Hepatic stellate cell (primary cell): Measurements from ENCODE around the gene KCNJ2.
A peak's percentile ranks its signal among the peaks of the same experiment; 100 is the strongest.

ENCODE experiments used
- DNase-seq: peaks from one replicate; pipeline ENCODE4 v3.0.0; 2011; ENCODE audit warnings: low spot score

The KCNJ2 gene

DNA sequence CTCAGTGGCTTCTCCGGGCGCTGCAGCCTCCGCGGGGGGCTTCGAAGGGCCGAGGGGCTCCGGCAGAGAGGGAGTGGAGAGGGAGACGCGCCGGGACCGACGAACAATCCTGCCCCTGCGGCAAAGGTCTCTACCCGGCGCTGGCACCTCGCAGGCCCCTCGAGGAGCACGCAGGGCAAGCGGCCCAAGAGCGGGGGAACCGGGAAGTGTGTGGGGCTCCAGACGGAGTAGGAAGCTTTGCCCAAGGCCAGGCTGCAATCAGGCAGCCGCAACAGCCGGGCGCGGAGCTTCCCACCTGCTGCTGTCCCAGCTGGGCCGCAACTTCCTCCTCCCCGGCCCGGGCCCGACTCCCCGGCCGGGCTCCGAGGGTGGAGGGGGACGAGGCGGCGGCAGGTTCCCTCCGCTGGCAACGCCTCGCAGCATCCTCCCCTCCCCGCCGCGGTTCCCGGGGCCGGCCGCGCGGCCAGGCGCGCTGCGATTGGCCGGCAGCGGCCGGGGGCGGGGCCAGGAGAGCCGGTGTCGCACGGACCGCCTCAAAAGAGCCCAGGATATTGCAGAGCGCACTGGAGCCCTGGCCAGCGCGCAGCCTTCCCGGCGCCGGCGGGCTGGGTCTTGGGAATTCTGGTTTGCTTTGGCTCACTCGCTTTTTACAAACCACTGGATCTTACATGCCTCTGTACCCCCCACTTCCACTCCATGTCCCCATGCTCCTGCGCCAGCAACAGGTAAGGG, at the start of gene KCNJ2:
Gene KCNJ2 (plus strand): TSS at position 556 of the 732 bp plus-strand sequence. CDS start 5,508 bp downstream, outside the sequence.
- DNase-seq: peak; percentile 79

DNA sequence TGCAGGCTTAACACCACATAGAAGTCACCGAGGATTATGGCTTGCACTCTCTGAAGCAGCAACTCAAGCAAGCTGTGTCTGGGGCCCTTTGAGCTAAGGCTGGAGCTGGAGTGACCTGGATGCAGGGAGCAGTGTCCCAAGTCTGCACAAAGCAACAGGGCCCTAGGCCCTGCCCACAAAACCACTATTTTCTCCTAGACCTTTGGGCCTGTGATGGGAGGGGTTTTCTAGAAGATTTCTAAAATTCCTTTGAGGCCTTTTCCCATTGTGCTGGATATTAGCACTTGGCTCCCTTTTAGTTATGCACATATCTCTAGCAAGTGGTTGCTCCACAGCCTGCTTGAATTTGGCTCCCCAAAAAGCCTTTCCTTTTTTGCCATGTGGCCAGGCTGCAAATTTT, 49.8 kb upstream of the KCNJ2 start:
- DNase-seq: no peak

DNA sequence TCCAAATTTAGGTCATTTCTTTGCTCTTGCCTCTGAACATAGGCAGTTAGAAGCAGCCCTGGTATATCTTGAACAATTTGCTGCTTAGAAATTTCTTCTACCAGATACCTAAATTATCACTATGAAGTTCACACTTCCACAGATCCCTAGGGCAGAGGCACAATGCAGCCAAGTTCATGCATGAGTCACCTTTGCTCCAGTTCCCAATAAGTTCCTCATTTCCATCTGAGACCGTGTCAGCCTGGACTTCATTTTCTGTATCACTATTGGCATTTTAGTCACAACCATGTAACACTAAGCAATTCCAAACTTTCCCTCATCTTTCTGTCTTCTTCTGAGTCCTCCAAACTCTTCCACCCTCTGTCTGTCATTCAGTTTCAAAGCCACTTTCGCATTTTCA, 49.3 kb upstream of the KCNJ2 start:
- no peak for DNase-seq

DNA sequence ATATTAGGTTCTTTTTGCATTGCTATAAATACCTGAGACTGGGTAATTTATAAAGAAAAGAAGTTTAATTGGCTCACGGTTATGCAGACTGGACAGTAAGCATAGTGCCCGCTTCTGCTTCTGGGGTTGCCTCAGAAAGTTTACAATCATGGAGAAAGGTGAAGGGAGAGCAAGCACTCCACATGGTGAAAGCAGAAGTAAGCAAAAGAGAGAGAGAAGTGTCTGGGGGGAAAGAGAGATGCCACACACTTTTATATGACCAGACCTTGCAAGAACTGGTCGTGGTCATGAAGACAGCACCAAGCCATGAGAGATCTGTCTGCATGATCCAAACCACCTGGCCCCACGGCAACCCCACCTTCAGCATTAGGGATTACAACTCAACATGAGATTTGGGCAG, 48.9 kb upstream of the KCNJ2 start:
- DNase-seq: no peak

DNA sequence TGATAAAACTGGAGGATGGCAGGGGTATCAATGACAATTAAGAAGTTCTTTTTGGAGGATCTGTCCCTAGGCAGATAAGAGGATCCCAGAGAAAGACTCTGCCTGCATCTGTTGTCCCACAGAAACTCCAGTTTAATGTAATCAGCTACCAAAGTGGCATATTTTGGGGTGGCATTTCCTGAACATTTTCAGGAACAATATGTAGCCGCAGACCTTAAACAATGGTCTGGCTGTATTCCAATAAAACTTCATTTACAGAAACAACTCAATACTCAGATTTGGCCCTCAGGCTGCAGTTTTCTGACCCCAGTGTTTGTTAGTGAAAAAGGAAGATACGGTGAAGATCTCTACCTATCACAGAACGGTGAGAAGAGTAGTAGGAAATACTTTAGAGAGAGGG, 48.2 kb upstream of the KCNJ2 start:
- no peak for DNase-seq

DNA sequence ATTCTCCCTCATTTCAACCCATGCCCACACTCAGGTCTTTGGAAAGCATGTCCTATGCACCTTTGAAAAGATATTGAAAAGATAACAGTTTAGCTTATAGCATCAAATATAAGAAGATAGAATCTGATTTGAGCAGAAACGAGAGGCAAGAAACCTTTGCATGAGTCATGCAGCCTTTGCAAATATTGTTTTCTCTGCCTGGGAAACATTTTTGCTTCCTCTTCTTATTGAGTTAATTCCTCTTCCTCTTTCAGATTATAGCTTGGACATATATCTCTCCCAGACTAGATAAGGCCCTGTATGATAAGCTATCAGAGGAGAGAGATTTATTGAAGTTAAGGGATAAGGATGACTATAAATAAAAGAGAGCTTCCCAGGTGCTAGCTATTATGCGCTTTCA, 46.1 kb upstream of the KCNJ2 start:
- DNase-seq: no peak

DNA sequence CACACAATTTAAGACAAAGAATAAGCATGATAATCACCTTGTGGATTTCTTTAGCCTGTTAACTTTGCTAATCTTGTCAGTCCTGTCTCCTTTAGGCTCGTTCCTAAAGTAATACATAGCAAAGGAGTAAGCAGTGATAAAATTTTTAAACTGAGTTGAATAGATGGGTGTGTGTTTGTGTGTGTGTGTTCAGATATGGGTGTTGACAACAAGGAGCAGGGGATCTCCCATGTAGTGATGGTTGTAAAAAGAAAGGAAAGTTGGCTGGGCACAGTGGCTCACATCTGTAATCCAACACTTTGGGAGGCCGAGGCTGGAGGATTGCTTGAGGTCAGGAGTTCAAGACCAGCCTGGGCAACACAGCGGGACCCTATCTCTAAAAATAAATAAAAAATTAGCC, 44.6 kb upstream of the KCNJ2 start:
- no peak for DNase-seq

DNA sequence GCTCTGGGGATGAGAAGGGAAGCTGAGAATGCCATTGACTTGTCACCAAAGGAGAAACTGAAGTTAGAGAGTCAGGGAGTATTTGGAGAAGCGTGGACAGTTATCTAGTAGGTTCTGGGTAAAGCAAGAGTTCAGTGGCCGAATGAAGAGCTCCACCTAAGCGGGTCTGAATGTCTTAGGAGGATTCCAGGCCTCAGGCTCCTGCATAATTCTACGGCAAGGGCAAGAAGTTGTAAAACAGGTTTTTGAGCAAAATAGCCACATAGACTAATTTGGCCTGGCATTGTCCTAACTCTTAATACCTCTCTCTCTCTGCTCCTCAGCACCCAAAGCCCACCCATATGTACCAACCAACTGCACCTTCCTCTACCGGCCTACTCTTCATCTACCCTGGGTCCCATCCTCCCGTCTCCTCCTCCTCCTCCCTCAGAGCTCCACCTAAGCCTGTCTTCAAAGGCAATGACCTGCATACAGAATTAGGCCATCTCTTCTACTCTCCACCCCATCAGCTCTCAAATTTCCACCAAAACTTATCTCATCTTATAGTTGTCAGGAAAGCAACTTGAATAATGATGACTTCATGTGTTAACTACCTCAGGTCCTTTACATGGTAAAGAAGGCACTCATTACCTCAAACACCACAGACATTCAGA, 42.0 kb upstream of the KCNJ2 start:
- no peak for DNase-seq

DNA sequence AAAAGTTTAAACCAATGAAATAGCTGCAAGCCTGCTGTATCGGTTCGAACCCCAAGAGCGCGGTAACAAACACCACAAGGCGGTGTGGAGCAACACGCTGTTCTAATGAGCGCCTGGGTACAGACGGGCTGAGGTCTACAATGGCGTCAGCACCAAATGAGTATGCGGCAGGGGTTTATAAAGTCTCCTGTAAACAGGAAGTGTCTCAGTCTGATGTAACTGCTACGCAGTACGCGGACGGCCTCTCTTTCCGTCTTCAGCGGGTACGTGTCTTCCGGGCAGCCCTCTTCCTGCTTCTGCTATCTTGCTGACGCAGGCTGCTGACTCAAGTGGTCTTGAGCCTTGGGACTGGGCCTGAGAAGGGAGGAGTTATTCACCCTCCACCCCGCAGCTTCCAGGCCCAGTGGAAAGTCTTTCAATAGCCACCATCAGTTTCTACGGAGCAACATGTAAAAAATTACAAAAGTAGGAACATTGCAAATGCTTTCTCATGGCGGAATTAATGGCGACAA, 40.5 kb upstream of the KCNJ2 start:
- no peak for DNase-seq

DNA sequence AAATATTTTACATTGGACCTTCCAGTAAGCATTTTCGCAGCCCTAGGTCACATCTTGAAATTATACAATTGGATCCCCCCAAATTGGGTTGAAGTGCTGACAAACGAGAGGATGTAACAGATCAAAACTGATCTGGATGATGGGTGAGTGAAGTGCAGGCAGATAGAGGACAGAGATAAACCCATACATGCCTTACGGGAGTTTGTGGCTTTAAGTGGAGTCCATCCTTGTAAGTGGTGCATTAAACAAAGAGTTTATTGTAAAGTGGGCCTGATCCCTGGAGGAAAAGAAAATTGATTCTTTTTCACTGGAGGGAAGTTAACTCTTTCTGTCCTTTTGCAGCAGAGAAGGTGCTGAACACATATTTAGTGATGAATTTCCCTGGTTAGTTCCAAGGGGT, 39.0 kb upstream of the KCNJ2 start:
- DNase-seq: no peak

DNA sequence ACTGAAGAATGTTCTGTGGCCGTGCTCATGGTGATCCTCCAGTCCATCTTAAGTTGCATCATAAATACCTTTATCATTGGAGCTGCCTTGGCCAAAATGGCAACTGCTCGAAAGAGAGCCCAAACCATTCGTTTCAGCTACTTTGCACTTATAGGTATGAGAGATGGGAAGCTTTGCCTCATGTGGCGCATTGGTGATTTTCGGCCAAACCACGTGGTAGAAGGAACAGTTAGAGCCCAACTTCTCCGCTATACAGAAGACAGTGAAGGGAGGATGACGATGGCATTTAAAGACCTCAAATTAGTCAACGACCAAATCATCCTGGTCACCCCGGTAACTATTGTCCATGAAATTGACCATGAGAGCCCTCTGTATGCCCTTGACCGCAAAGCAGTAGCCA, 36.8 kb upstream of the KCNJ2 start:
- DNase-seq: no peak

DNA sequence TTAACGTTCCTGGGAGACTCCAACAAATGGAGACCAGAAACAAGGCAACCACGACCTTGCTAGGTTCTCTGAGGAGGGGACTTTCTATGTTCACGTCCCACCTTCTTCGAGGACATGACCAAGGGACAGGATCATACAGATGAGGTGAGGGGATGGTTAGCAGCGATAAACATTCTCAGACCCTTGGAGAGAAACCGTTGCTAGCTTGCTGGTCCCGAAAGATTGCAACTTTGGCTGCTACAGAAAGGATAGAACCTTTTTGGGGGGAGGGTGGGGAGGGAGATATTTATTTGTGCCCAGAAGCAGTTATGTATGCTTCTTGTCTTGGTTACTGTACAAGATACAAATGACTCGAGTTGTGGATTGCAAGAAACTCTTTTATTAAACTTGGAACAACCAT, 35.3 kb upstream of the KCNJ2 start:
- DNase-seq: no peak

DNA sequence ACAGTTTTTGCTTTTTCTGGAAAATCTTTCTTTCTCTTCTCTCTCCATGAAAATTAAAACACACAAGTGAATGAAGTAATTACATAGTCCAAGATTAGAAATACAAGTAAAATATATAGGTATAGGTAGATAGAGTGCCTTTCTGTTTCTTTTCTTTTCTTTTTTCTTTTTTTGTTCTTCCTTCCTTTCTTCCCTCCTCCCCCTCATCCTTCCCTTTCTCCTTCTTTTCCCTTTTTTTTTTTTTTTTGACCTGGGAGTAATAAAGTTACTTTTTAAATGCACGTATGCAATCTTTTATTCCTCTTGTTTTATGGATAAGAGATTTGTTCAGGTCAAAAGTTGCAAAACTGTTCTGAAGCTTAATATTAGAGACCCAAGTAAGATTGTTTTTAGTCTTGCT, 34.6 kb upstream of the KCNJ2 start:
- no peak for DNase-seq

DNA sequence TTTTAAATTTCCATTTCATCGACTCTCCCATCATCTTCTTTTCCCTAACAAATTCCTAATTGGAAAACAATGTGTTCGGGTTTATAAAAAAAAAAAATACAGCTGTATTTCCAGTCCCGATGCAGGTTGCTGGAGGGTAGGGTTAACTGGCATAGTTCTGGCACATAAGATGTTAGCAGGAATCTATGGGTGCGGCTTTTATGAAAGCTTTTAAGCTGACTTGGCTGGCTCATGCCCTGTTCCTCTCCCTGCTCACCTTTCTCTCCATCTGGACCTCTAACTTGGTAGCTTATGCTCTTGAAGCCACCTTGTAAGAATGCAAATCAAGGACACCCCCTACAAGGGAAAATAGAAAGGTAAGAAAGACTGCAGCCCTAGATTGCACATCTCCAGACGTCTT, 33.2 kb upstream of the KCNJ2 start:
- no peak for DNase-seq

DNA sequence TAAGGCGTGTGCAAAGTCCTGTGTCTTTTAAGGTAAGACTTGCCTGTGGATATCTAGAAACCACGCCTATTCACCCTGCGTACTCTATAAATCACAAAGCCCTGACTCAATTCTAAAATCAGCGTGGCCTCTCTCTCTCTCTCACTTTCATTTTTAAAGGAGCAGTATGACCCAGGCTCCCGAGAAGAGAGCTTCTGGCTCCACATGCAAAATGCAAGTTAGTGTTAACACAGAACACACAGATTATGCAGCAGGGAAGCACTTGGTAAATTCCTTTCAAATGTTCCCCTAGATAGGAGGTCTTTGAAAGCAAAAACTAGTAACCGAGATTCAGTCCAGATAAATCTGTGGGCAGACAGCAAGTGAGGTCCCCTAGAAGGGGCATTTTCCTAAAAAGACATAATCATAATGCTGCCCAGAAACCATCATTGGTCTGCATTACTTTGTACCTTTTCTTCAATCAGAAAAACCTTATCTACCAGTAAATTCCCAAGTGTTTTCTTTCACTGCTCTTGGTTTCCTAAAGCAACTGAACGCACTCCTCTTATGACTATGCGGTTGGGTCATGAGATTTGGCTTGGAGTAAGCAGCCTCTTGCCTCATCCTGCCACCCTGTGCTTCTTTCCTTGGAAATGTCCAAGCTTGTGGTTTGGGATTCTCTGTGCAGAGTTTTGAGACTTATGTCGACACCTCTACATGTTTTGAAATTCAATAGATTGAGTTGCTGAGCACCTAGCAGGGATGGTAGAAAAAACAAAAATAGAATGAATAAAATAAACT, 31.7 kb upstream of the KCNJ2 start:
- peak; percentile 69 for DNase-seq

DNA sequence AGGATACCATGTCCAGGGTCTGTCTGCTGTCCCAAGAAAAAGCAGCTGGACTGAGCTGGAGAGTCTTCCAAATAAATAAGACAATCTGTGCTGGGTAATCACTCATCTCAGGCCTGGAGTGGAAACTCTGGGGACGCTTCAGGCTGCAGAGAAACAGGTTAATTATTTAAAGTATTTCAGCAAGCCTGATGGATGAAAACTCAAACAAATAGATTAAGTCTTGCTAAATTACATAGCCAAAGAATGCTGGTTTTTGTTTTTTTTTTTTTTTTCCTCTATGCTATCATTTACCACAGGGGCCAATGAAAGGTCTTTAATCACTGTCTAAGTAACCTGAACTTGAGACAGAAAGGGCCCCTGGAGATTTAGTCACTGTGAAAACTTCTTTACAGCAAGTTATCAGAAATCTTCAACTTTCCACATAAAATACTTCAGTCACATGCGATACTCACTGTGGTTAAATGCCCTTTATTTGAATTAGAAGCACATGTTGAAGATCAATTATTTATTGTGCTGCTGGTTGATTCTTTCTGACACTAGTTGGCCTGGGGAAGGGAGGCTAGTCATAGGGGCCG, 31.0 kb upstream of the KCNJ2 start:
- DNase-seq: peak; percentile 30

DNA sequence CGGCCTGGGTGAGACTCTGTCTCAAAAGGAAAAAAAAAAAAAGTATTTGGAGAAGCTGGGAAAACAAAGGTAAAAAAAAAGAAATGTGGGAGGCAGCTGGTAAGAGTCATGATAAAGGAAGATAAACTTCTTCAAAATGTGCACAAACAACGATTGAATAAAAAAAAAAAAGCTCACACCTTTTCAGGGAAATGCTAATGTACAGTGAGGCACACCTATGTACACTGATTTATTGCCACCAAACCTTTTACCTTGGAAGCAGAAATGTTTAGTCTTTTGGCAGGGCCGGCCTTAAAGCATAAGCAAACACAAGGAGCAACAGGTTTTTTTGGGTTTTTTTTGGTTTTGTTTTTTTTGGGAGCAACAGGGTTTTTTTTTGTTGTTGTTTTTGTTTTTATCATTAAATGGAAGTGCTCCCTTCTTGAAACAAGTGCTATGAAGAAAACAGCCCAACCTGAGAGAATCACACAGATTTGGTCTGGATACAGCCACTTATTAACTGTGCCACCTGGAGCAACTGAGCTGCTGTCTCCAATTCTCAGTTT, 29.8 kb upstream of the KCNJ2 start:
- DNase-seq: no peak

DNA sequence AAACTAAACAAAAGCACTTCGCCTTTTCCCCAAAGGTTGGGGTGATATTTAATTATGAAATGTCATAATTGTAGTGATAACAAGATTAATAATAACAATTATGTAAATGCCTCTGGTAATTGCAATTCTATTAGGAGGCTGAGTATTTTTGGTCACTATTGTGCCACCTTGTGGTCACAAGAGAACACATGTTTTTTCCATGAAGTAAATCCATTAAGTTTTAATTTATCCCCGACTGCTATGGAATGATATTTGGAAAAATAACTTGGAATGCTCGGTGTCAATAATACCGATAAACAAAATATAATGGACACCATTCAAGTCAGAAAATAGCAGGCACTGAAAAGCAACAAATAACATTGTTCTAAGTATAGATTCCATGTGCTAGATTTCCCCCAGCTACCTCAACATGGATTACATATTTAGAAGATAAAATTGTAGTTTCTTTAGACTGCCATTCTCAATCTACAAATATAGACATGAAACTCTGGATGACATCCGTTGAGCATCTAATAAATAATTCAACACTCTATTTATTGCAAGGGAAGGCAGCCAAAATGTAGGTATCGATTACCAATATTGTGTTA, 25.0 kb upstream of the KCNJ2 start:
- DNase-seq: peak; percentile 9

DNA sequence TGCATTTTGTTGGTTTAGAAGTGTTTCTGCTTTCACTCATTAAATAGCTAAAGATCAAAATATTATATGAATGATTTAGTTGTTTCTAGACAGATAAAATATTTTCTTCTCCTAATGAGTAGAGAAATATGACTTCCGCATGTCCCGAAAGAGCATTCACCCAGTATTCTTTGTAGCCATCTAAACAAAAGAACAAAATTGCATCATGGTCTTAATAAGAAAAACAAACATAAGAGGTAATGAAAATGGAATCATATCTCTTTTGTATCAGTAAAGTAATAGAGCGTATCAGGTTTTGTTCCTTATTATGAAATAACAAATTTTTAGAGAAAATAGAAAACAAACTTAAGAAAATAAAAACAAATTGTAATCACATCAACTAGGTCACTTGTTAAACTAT, 16.1 kb upstream of the KCNJ2 start:
- DNase-seq: no peak

DNA sequence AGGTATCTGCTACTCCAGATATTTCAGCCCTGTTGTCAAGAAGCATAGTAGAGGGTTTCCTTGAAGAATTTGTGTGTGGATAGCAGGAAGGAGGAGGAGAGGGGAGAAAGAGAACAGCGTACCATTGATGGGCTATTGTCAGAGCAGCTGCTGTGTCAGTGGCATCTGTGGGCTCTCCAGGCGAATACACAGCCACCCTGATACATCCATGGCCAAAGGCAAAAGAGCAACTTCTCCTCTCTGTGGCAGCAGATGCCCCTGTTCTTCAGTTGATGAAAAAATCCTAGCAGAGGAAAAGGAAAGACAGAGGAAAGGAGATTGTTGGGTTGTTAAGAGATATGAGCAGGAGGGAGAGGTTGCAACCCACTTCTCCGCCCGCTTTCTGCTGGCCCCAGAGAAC, 12.2 kb upstream of the KCNJ2 start:
- DNase-seq: no peak

DNA sequence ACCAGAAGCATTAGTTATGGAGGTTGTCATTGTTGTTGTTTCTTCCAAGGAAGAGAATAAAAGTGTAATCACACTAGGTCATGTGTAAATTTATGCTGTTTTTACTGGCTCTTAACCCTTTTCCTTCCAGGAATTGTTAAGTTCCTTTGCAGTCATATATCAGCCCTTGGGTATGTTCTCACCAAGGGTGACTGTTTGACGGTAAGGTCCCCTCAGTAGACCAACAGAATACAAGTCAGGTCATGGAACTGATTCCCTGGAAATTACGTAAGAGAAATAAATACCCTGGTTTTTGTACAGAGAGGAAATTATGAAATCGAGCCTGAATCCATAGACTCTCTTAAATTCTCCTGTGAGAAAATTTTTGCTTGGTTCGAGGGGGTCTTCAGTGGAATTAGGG, 11.2 kb upstream of the KCNJ2 start:
- DNase-seq: no peak

DNA sequence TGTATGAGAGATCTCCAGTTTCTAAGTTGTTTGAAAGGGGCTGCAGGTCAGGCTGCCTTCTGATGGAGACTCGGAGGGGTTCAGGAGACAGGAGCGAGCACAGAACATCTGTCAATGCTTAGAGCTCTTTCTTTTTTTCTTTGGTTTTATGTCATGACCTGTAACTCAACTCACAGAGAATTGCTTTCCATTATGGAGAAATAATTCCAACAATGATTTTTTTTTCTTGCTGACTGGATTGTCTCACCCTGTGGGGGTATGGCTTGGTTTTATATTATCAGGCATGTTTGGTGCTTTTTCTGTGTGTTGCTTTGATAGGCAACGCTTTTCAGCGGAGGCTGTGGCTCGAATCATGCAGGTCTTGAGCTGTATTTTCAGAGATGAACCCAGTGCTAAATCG, 10.7 kb upstream of the KCNJ2 start:
- DNase-seq: no peak
